Measurements from ENCODE around the gene NPEPPS.
"Not testable (repeated sequence)": the region's sequence is repeated elsewhere in the genome, so short reads cannot be mapped to it uniquely, and the experiment has no call there.

The NPEPPS gene

GRCh38 chr17:47539085-47539484 lies 8.2 kb downstream of the NPEPPS start:
- H3K36me3 ChIP-seq (ENCODE audit: control insufficient read depth in 2 of 2, insufficient read depth in 1 of 2, low read length in 2 of 2); H3K9me3 ChIP-seq (ENCODE audit: control insufficient read depth, insufficient read depth, low read depth, low read length); H3K4me1 ChIP-seq (ENCODE audit: control insufficient read depth, insufficient read depth, low read length); H3K27ac ChIP-seq (ENCODE audit: extremely low read depth, low read depth, low read length); H3K4me3 ChIP-seq (ENCODE audit: low read depth, low read length); POLR2A ChIA-PET; CTCF ChIA-PET: not testable (repeated sequence)
- peak; percentile 91 for TF ChIP-seq MYNN (tag by site-specific recombination; IDR thresholded peaks at IDR 0.05; ENCODE audit: borderline replicate concordance)

GRCh38 chr17:47541676-47542075 lies 10.8 kb downstream of the NPEPPS start:
- H3K36me3 ChIP-seq (ENCODE audit: control insufficient read depth in 2 of 2, insufficient read depth in 1 of 2, low read length in 2 of 2); POLR2A ChIA-PET; H3K9me3 ChIP-seq (ENCODE audit: control insufficient read depth, insufficient read depth, low read depth, low read length); H3K4me1 ChIP-seq (ENCODE audit: control insufficient read depth, insufficient read depth, low read length); H3K4me3 ChIP-seq (ENCODE audit: low read depth, low read length); CTCF ChIA-PET; H3K27ac ChIP-seq (ENCODE audit: extremely low read depth, low read depth, low read length): not testable (repeated sequence)
- TF ChIP-seq FEZF1 (tag by site-specific recombination; IDR thresholded peaks at IDR 0.05) = peak; percentile 27; the same call in 1 of the 2 replicates

GRCh38 chr17:47544327-47544726 lies 13.4 kb downstream of the NPEPPS start:
- CTCF ChIA-PET = interaction anchor here (0.7 kb wide), 1 partner anchor 14 kb away, joined by 3 read pairs; no protein-coding TSS in a partner anchor
- H3K36me3 ChIP-seq (ENCODE audit: control insufficient read depth in 2 of 2, insufficient read depth in 1 of 2, low read length in 2 of 2) = peaks cover 4 to 11% of the 10 kb centered on the region in 2 experiments; a peak in 2 of 3 replicates
- H3K9me3 ChIP-seq (ENCODE audit: control insufficient read depth, insufficient read depth, low read depth, low read length); H3K4me1 ChIP-seq (ENCODE audit: control insufficient read depth, insufficient read depth, low read length); POLR2A ChIA-PET; H3K4me3 ChIP-seq (ENCODE audit: low read depth, low read length); H3K27ac ChIP-seq (ENCODE audit: extremely low read depth, low read depth, low read length): not testable (repeated sequence)
- peak; percentile 89 for TF ChIP-seq ZBTB11 (tag by site-specific recombination; conservative IDR thresholded peaks at IDR 0.05; ENCODE audit: low read depth)
- TF ChIP-seq ZNF24 (tag by site-specific recombination; IDR thresholded peaks at IDR 0.05) = peak; percentile 34; the same call in 1 of the 2 replicates
- peak; percentile 47; the same call in 1 of the 2 replicates for TF ChIP-seq KLF7 (tag by site-specific recombination; IDR thresholded peaks at IDR 0.05; ENCODE audit: borderline replicate concordance)
- peak; percentile 85 for TF ChIP-seq ZNF292 (tag by site-specific recombination; IDR thresholded peaks at IDR 0.05; ENCODE audit: borderline replicate concordance, low read depth)
- peak; percentile 96 for TF ChIP-seq ZNF140 (tag by site-specific recombination; IDR thresholded peaks at IDR 0.05)
- TF ChIP-seq ZBTB8A (tag by site-specific recombination; IDR thresholded peaks at IDR 0.05) = peak; percentile 93
- TF ChIP-seq ZNF529 (tag by site-specific recombination; IDR thresholded peaks at IDR 0.05; ENCODE audit: insufficient replicate concordance) = peak; percentile 70
- peak; percentile 96; the same call in 1 of the 2 replicates for TF ChIP-seq ZNF202 (tag by site-specific recombination; IDR thresholded peaks at IDR 0.05; ENCODE audit: borderline replicate concordance)
- TF ChIP-seq ZNF404 (tag by site-specific recombination; IDR thresholded peaks at IDR 0.05) = 0 out of 2 replicates have a peak, but pooled peaks have one; percentile 47
- TF ChIP-seq ZNF138 (tag by site-specific recombination; IDR thresholded peaks at IDR 0.05; ENCODE audit: borderline replicate concordance) = 0 out of 2 replicates have a peak, but pooled peaks have one; percentile 60
- TF ChIP-seq ZNF366 (tag by site-specific recombination; conservative IDR thresholded peaks at IDR 0.05) = peak; percentile 43; the same call in 1 of the 2 replicates
- 0 out of 2 replicates have a peak, but pooled peaks have one; percentile 9 for TF ChIP-seq ZNF121 (tag by site-specific recombination; IDR thresholded peaks at IDR 0.05)
- 0 out of 2 replicates have a peak, but pooled peaks have one; percentile 22 for TF ChIP-seq ZNF341 (tag by site-specific recombination; IDR thresholded peaks at IDR 0.05; ENCODE audit: low read depth)
- peak; percentile 86 for TF ChIP-seq ZXDB (tag by site-specific recombination; IDR thresholded peaks at IDR 0.05)
- TF ChIP-seq ZNF501 (tag by site-specific recombination; IDR thresholded peaks at IDR 0.05) = peak; percentile 43; the same call in 1 of the 2 replicates
- TF ChIP-seq, protein P1, sequence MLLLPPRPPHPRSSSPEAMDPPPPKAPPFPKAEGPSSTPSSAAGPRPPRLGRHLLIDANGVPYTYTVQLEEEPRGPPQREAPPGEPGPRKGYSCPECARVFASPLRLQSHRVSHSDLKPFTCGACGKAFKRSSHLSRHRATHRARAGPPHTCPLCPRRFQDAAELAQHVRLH (tag by site-specific recombination; IDR thresholded peaks at IDR 0.05) = peak; percentile 85
- 0 out of 2 replicates have a peak, but pooled peaks have one; percentile 36 for TF ChIP-seq ZNF530 (tag by site-specific recombination; IDR thresholded peaks at IDR 0.05; ENCODE audit: low read depth)
- peak; percentile 96 for TF ChIP-seq ZNF555 (tag by site-specific recombination; conservative IDR thresholded peaks at IDR 0.05)
- 0 out of 2 replicates have a peak, but pooled peaks have one; percentile 47 for TF ChIP-seq GFI1B (tag by site-specific recombination; IDR thresholded peaks at IDR 0.05)
- TF ChIP-seq ZNF426 (tag by site-specific recombination; IDR thresholded peaks at IDR 0.05) = peak; percentile 99
- peak; percentile 70 for TF ChIP-seq ZNF654 (tag by site-specific recombination; IDR thresholded peaks at IDR 0.05; ENCODE audit: low read depth)
- TF ChIP-seq, protein P2, sequence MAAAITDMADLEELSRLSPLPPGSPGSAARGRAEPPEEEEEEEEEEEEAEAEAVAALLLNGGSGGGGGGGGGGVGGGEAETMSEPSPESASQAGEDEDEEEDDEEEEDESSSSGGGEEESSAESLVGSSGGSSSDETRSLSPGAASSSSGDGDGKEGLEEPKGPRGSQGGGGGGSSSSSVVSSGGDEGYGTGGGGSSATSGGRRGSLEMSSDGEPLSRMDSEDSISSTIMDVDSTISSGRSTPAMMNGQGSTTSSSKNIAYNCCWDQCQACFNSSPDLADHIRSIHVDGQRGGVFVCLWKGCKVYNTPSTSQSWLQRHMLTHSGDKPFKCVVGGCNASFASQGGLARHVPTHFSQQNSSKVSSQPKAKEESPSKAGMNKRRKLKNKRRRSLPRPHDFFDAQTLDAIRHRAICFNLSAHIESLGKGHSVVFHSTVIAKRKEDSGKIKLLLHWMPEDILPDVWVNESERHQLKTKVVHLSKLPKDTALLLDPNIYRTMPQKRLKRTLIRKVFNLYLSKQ (tag by site-specific recombination; IDR thresholded peaks at IDR 0.05; ENCODE audit: borderline replicate concordance) = peak; percentile 76; the same call in 1 of the 2 replicates
- TF ChIP-seq ZNF19 (tag by site-specific recombination; IDR thresholded peaks at IDR 0.05; ENCODE audit: low read depth) = 0 out of 2 replicates have a peak, but pooled peaks have one; percentile 58
- TF ChIP-seq ZNF558 (tag by site-specific recombination; IDR thresholded peaks at IDR 0.05) = peak; percentile 88
- TF ChIP-seq ZNF394 (tag by site-specific recombination; IDR thresholded peaks at IDR 0.05; ENCODE audit: borderline replicate concordance) = peak; percentile 98

Measured in HEK293 (cell line).